A673 (cell line): Measurements from ENCODE around the gene MYRF. TPM values are rescaled to one million over a fixed set of nuclear protein-coding genes. Genes with fewer than 3 reads are reported as not detected.
A peak's percentile ranks its signal among the peaks of the same experiment; 100 is the strongest.

Experiments
- Bru-seq: library from RNA; stranded (reverse); fragments of 400-500 nt; gene quantifications from one replicate; lab custom pipeline; 2021; lab: Mats Ljungman, UMichigan
- BruChase-seq, 2 experiments: library from RNA; stranded (reverse); fragments of 400-500 nt; gene quantifications; one replicate each; lab custom pipeline; 2021; lab: Mats Ljungman, UMichigan
- BruUV-seq: library from RNA; stranded (reverse); fragments of 400-500 nt; replicated peaks from 2 replicates; lab custom pipeline; 2021; lab: Mats Ljungman, UMichigan
- CTCF ChIA-PET: fragments of 300-600 bp; sonication (Branson Sonifier 250); formaldehyde crosslinking; loops from one replicate; lab custom pipeline; 2022; ENCODE audit warnings: antibody characterized with exemption; lab: Charles Lee
- POLR2A ChIA-PET: fragments of 300-600 bp; sonication (Branson Sonifier 250); formaldehyde crosslinking; loops from one replicate; lab custom pipeline; 2022; ENCODE audit warnings: antibody characterized with exemption; ENCODE audit not compliant: low non-redundant PET; lab: Charles Lee
- DNase-seq: peaks from one replicate; pipeline ENCODE4 v3.0.0-alpha.2; 2015; ENCODE audit warnings: low spot score
- H3K27ac ChIP-seq: fragments of 200-600 bp; sonication (generic); 2 replicates; pipeline ENCODE4 v1.5.1; 2016; ENCODE audit warnings: mixed run types, low read depth, mild to moderate bottlenecking, mixed read lengths, antibody characterized with exemption, low read length; ENCODE audit not compliant: poor library complexity, severe bottlenecking
- H3K27me3 ChIP-seq: fragments of 200-600 bp; sonication (generic); replicated peaks from 2 replicates; pipeline ENCODE4 v1.6.1; 2017; ENCODE audit warnings: mixed run types, low read depth, mild to moderate bottlenecking, mixed read lengths, antibody characterized with exemption, low read length; ENCODE audit not compliant: insufficient read depth, poor library complexity
- H3K36me3 ChIP-seq: fragments of 200-600 bp; sonication (generic); 2 replicates; pipeline ENCODE4 v1.6.1; 2016; ENCODE audit warnings: mixed run types, mild to moderate bottlenecking, mixed read lengths, antibody characterized with exemption, low read length; ENCODE audit not compliant: insufficient read depth, poor library complexity, severe bottlenecking
- H3K4me1 ChIP-seq: fragments of 200-600 bp; sonication (generic); 2 replicates; pipeline ENCODE4 v1.6.1; 2017; ENCODE audit warnings: mixed run types, mild to moderate bottlenecking, mixed read lengths, antibody characterized with exemption, low read length; ENCODE audit not compliant: insufficient read depth, poor library complexity, severe bottlenecking
- H3K4me3 ChIP-seq: fragments of 200-600 bp; sonication (generic); 2 replicates; pipeline ENCODE4 v1.5.1; 2016; ENCODE audit warnings: low read depth, mixed run types, mild to moderate bottlenecking, mixed read lengths, low read length; ENCODE audit not compliant: poor library complexity, severe bottlenecking
- H3K9me3 ChIP-seq: fragments of 200-600 bp; sonication (generic); 2 replicates; pipeline ENCODE4 v1.6.1; 2016; ENCODE audit warnings: mixed run types, low read depth, mild to moderate bottlenecking, mixed read lengths, antibody characterized with exemption, low read length; ENCODE audit not compliant: poor library complexity, severe bottlenecking
- CTCF ChIP-seq: fragments of 300-800, 200-600 bp; sonication (generic); conservative IDR thresholded peaks from 2 replicates; pipeline ENCODE4 v1.5.1; 2017; ENCODE audit warnings: low read depth, mild to moderate bottlenecking, antibody characterized with exemption, low read length, moderate library complexity, mixed read lengths
- EZH2 ChIP-seq: fragments of 200-600 bp; sonication (generic); IDR thresholded peaks from 2 replicates; pipeline ENCODE4 v1.6.1; 2017; ENCODE audit warnings: borderline replicate concordance, low read depth, mild to moderate bottlenecking, mixed read lengths, antibody characterized with exemption, low read length; ENCODE audit not compliant: poor library complexity, severe bottlenecking
- intact Hi-C: fragments of 100-400 bp; cut with micrococcal nuclease; formaldehyde crosslinking; loops from one replicate; pipeline ENCODE4 v1.10.0; 2022; ENCODE audit not compliant: unreplicated experiment
- long read RNA-seq: library from polyadenylated mRNA; stranded (forward); transcript quantifications from one replicate; pipeline ENCODE4 v2.0.0, GENCODE V29; 2022
- total RNA-seq: library from RNA; stranded (reverse); gene quantifications from 2 replicates; pipeline ENCODE4 v1.2.3, GENCODE V29; 2021

MYRF gene
- total RNA-seq (11.2 and 14.6 TPM in 2 replicates), Bru-seq, nascent RNA (percentile 37 among the genes with signal in this experiment), BruChase-seq, experiment 1, labeled RNA remaining after a 2-hour chase (percentile 45 among the genes with signal in this experiment), BruChase-seq, experiment 2, labeled RNA remaining after a 6-hour chase (percentile 52 among the genes with signal in this experiment)
- long read RNA-seq, partial matches to known transcripts: 25 of 35 reads
- long read RNA-seq, other reads (novel, unspliced or antisense): 10 of 35 reads

DNA sequence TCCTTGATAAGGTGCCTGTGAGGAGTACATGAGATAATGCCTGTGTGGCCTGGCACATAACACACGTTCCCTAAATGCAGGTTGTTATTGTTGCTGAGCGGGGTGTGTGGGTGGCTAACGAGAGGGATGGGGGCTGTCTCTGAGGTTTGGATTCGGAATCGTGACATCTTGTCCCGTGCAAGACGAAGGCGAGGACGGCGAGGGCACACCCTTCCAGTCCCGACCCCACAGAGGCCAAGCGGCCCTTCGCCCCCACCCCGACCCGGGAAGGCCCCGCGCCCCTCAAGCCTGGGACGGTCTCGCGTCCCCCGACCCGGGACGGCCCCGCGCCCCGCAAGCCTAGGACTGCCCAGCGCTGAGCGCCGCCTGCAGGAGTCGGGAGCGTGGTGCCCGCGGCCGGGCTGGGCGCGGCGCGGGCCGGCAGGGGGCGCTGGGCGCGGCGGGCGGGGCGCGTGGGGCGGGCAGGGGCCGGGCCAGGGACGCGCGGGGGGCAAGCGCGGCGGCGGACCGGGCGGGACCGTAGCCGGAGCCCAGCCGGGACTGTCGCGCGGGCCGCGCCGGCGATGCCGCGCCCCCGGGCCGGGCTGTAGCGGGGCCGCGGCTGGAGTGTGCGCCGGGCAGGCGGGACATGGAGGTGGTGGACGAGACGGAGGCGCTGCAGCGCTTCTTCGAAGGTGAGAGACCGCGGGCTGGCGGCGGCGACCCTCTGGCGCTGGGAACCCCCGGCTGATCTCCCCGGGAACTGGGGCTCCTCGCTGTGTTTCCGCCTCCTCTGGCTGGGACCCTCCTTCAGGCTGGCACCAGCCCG is at the start of gene MYRF:
Gene MYRF (plus strand): TSS at position 520 of the 808 bp plus-strand sequence. CDS start 109 bp downstream, at position 629.
- Histone ChIP-seq H3K36me3 (no peaks in the 10 kb centered on the region), H3K4me3 (peak within 1 kb of the TSS; percentile 50), H3K9me3 (no peaks in the 10 kb centered on the region), H3K27me3 (no peaks in the 10 kb centered on the region), H3K27ac (no peak within 1 kb of the TSS), H3K4me1 (peaks cover 20% of the 10 kb centered on the region)
- intact Hi-C loops: no loop called here
- ChIA-PET POLR2A (no interaction called here), CTCF (interaction anchor here (1.2 to 1.6 kb wide), 2 partner anchors 36 to 356 kb away, joined by 6 to 10 read pairs; no protein-coding TSS in a partner anchor)
- peak; percentile 59 for TF ChIP-seq CTCF
- no peak for TF ChIP-seq EZH2
- BruUV-seq: no TSS peak
- DNase-seq: peak; percentile 73

- H3K27me3 ChIP-seq: no peaks in the 10 kb centered on the region
- ChIA-PET CTCF (interaction anchor here (0.6 kb wide), 1 partner anchor 44 kb away, joined by 5 read pairs; no protein-coding TSS in a partner anchor), POLR2A (no interaction called here)
- H3K27ac ChIP-seq: no peak overlapping the region
- no TSS peak for BruUV-seq
- H3K9me3 ChIP-seq: no peaks in the 10 kb centered on the region
- no peaks in the 10 kb centered on the region for H3K36me3 ChIP-seq
- intact Hi-C loops: no loop called here
- no peak overlapping the region for H3K4me3 ChIP-seq
- no peak for DNase-seq
- peaks cover 12% of the 10 kb centered on the region for H3K4me1 ChIP-seq
- TF ChIP-seq CTCF: no peak
- no peak for TF ChIP-seq EZH2
Observed at GRCh38 chr11:61702701-61703312, 49.6 kb upstream of the MYRF start.

GRCh38 chr11:61704838-61705237 is 47.6 kb upstream of the MYRF start:
- BruUV-seq: no TSS peak
- no peak overlapping the region for H3K27ac ChIP-seq
- TF ChIP-seq CTCF (no peak), EZH2 (no peak)
- DNase-seq: no peak
- no peaks in the 10 kb centered on the region for H3K9me3 ChIP-seq
- H3K4me3 ChIP-seq: no peak overlapping the region
- peaks cover 6% of the 10 kb centered on the region for H3K4me1 ChIP-seq
- H3K36me3 ChIP-seq: no peaks in the 10 kb centered on the region
- ChIA-PET POLR2A (no interaction called here), CTCF (no interaction called here)
- no peaks in the 10 kb centered on the region for H3K27me3 ChIP-seq
- intact Hi-C loops: no loop called here
